Fibroblast of skin of left biceps (primary cell): ENCODE results near the gene SARDH.
A peak's percentile ranks its signal among the peaks of the same experiment; 100 is the strongest.
"Not testable (repeated sequence)": the region's sequence is repeated elsewhere in the genome, so short reads cannot be mapped to it uniquely, and the experiment has no call there.

Experiments
- DNase-seq, 2 experiments: peaks; one replicate each; pipeline ENCODE4 v3.0.0-alpha.2; 2013; ENCODE audit warnings: low read depth in 2 of 2

Gene SARDH

DNA sequence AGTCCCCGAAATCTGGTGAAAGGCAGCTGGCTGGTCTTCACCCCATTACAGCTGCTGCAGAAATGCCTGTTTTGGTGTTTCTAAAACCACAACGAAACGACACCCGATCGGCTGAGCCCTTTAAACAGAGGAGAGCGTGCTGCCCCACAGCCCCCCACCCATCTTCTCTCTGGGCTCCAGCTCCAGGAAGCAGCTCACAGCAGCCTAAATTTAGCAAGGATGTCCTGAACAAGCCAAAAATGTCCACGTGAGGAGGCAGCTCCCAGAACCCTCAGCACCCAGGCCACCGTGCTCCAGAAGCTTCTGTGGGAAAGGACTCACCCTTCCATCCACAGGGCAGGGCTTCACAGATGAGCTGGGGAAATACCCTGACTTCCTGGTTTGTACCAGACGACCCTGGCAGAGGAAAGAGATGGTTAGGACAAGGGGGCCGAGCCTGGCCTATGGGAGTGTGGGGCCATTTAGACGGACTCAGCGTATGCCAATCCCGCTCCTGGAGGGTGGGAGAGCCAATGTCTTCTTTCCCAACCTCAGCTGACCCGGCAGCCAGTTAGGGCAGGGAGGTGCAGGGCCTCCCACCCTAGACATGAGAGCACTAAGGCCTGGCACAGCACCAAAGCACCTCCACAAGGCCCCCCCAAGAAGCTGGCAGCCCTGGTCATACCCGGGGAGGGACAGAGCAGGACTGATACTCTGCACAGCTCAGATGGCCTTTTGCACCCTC lies 39.1 kb upstream of the SARDH start:
- no peak for DNase-seq

DNA sequence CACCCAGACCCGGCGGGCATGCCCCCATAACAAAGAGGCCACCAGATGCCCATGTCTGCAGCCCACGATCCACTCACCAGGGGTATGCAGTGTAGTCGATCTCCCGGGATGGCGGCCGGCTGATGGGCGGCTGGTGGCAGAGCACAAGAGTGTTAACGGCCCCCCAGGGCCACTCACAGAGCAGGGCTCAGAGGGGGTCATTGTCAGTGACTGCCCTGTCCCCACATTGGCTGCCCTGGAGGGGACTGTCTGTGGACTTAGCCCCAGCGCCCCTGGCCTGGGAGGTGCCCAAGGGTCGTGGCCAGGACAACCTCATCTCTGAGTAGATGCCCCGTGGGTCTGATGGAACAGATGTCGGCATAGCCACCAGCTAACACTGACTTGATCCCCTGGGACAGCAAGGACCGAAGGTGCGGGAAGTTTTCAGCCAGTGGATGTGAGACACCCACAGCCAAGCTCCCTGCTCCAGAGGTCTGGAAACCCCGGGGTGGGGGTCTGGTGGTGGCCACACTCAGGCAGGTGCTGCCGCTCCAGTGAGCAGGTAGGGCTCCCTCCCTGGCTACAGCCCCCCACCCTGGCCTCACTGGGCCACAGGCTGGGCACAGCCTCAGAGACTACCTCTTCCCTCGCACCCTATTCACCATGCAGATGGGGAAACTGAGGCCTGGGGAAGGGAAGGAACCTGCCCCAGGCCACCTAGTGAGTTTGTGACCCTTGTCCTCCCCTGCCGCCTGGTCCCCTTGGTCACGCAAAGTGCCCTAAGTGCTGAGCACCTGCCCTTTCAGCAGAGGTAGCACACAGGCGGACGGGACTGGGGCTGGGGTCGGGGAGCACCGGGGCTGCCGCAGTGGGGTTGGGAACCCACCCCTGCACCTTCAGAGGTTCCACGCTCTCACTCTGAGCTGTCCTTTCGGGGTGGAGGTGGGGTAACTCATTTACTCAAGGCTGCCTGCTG lies 38.1 kb upstream of the SARDH start:
- no peak for DNase-seq

DNA sequence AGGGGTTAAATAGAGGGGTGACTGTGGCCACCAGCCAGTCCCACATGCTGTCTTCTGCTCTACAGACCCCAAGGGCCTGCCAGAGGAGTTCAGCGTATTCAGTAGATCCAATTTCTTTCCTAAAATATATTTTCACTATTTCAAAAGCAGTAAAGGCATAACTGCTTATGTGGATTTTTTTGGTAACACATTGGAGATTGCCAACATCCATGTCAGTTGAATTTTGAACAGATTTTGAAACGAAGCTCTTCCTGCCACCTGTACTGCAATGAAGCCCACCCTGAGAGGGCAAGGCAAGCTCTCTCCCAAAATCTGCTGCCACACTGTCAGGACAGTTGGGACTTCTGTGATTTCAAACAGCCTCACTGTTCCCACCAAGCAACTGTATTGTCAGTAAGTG lies 37.1 kb upstream of the SARDH start:
- no peak for DNase-seq

DNA sequence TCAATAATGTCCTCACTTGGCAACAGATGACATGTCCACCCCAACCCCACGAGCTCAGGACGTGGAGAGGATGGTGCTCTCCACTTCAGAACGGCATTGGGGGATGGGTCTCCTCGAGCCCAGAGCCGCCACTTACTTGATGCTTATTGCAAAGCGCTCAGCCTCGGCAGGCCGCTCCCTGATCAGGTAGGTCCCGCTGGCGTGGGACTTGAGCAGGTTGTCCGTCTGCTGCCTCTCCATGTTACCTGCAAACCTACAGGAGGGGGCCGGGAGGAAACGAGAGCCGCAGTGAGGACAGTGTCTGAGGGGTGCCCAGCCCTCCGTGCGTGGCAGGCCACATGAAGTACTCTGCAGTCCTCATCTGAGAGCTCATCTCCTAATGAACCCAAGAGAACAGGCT lies 36.6 kb upstream of the SARDH start:
- DNase-seq, result no peak

DNA sequence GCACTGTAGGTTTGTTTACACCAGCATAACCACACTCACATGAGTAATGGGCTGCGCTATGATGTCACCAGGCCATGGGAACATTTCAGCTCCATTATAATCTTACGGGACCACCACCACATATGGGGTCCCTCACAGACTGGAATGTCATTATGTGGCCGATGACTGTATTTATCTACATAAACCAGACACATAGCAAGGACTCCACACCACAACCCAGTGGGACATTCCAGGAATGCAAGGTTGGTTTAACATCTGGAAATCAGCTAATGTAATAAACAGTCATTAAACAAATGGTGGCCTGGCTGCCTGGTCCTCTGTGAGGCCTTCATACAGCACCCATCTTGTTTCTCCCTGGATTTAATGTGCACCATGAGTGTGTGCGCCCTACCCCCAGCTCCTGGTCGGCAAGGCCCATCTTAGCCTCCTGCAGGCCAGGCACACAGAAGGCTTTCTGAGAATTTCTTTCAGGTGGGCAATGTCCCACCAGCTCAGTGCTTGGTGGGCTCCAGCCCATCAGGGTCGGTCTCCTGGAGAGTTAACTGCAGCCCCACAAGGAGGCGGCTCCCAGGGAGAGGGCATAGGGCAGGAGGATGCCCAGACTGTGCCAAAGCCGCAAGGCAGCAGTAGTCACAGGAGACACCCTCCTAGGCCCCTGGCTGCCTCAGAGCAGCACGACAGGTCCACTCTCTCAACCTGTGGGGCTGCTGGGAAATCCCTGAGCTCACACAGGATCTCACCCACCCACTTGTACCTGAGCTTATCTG lies 35.9 kb upstream of the SARDH start:
- DNase-seq, result peak; percentile 15 to 24

DNA sequence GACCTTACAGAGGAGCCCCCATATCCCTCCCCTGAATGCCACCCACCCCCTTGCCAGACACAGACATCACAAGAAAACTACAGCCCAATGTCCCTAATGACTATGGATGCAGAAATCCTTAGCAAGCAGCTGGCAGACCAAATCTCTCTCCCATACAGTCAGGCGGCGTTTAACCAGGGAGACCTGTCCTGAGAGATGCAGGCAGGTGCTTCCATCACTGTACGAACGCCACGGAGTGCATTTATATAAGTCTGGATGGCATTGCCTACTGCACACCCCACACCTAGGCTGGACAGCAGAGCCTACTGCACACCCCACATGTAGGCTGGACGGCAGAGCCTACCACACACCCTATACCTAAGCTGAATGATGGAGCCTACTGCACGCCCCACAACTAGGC lies 34.4 kb upstream of the SARDH start:
- no peak for DNase-seq

DNA sequence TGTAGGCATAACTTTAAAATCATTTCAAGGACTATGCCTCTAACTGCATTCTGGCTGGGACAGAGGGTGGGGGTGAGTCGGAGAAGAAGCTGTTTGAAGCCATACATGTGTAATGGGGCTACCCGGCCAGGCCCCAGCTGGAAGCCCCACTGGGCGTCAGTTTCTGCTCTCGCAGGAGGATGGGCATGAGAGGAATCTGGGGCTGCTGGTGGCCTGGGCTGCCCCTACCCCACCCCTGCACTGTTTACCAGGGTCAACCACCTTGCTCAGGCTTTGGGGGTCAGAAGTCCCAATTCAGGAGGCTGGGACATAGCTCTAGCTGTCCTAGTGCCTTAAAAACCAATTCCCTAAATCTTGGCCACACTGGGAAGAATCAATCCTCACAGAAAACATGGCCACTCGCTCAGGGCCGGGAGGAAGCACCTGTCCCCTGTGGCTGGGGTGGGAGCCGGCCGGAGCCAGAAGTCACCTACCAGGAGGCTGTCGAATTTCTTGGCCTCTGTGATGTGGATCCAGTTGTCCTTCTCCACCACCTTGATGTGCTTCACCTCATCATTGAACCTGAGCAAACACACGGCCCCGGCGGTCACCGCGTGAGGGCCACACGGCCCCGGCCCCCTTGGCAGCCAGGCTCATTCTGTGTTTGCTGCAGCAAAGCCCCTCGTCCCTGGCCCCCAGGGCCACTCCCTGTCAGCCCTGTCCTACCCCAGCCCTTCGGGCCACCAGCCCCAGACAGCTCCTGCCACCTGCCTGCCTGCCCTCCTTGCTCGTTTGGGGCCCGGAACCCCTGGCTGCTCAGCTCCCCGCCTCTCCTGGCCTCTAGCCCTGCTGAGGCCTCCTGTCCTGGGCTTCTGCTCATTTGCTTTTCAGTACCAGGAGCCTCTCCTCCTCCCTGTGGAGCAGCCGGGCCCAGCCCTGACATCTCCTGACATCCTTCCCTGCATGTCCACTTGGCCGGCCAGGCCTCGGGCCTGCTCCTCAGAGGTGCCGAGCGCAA lies 33.6 kb upstream of the SARDH start:
- no peak for DNase-seq

DNA sequence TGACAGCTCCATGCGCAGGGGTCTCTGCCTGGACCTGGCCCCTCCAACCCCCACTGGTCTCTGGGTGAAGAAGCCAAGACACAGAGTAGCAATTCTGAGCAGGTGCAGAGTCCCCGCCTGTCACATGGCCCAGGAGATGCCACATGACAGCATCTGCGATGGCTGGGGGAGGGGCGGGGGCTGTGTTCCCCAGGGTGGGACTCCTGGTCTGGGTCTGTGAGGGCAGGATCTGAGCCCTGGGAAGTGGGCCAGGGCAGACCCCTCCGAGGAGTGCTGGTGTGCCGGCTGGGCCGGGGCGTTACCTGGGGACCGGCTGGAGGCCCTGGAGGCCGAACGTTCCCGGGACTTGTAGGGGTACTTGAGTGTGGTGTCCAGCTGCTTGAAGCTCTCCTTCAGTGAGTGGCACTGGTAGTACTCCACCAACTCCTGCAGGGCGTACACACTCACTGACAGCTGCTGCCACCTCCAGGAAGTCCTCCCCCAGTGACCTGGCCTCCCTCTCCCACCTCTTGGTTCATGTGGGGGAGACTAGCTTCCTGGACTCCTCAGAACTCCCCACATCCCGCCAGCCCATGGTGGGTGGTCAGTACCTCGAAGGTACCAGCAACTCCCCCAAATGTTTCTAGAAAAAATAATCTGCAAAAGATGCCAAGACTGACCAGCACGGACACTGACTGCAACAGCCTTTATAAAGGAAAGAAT lies 32.1 kb upstream of the SARDH start:
- no peak for DNase-seq

DNA sequence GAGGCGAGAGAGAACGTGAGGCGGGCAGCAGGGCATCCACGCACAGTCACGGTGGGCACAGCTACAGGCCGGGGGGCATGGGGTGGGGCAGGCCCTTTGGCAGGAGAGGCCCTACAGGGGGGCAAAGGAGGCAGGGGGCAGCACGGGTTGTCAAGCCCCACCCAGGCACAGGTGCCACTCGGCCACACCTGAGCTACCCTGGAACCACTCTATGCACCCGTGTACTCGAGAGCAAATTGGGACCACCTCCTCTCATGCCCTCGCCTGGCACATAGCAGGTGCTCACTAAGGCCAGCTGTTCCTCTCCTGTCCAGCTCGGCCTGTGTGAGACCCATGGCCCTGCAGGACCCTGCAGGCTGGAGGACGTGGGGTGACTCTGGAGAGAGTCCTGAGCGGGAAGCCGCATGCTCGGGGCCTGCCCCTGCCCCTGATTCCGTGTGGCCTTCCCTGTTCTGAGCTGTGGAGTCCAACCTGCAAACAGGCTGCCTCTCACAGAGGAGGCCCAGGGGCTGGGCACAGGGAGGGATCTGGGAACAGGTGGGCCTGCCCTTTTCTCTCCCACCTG lies 31.4 kb upstream of the SARDH start:
- no peak for DNase-seq

DNA sequence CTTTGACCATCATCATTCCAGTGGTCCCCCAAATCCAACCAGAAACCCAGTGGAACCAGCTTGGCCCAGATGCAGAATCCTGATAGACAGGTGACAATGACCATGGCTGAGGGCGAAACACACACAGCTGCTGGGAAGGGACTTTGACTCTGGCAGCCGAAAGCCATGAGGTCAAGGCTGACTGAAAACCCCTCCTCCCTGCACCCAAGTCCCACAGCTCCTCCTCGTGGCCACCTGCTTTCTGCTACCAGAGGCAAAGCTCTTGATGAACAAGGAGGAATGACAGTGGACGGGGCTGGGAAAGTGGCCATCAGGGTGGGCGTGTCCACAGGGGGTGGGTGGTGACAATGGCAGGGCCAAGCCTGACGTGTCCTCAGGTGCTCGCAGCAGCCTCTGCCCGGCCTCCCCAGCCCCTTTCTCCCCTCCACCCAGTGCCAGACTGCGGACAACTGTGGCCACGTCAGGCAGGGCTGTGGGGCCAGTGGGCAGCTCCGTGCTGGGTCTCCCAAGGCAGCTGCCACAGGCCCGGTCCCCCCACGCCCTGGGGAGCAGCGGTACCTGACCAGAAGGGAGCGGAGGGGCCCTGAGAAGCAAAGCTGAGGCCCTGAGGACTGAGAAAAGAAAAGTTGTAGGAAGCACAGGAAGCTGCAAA lies 30.8 kb upstream of the SARDH start:
- no peak for DNase-seq

DNA sequence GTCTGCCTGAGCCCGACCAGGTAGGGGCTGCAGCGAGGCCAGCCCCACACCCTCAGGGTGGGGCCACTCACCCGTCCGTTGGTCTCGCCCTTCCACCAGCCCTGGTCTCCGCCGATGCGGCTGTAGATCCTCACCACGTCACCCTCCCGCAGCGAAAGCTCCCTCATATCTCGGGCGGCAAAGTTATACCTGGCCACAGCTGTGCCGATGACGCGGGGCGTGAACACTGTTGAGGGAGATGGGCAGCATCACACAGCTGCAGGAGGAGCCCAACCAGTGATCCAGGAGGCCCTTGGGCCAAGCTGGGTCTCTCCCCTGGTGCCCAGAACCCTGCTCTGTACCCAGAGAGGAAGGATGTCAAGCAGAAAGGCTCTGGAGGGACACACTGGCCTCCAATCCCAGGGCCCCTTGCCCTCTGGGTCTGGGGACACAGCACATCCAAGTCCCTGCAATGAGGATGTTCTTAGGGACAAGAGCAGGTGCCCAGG lies 30.3 kb upstream of the SARDH start:
- DNase-seq, result no peak

DNA sequence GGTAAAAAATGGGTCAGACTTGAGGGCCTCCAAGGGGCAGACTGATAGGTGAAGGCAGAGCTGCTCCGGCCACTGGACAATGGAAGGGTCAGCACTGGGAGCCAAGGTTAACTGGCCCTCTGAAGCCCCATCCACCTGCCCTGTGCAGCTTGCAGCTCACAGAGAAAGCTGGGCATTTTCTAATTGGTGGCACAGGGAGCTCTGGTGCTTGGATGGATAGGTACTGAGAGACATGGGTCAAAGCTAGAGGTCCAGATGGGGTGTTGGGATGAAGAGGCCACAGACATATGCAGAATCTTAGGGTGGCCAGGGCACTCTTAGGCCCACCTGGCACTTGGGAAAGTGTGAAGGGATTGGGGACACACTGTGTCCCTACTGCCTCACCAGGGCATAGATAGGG lies 29.5 kb upstream of the SARDH start:
- no peak for DNase-seq

DNA sequence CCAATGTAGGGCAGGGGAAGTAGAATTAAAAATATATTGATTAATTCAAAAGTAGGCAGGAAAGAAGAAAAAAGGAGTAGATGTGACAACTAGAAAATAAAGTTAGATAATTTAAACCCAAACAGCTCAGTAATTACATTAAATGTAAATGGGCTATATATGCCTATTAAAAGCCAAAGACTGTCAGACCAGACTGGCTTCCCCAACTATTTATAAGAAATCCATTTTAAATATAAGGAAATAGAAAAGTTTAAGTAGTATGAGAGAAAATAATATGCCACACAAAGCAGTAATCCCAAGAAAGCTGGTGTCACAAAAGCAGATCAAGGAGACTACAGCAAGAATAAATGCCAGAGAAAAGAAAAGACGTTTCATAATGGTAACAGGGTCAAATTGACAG lies 28.9 kb upstream of the SARDH start:
- DNase-seq, result no peak

DNA sequence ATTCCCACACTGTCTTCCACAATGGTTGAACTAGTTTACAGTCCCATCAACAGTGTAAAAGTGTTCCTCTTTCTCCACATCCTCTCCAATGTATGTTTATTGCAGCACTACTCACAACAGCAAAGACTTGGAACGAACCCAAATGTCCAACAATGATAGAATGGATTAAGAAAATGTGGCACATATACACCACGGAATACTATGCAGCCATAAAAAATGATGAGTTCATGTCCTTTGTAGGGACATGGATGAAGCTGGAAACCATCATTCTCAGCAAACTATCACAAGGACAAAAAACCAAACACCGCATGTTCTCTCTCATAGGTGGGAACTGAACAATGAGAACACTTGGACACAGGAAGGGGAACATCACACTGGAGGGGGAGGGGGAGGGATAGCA lies 28.1 kb upstream of the SARDH start:
- not testable (repeated sequence) for DNase-seq

DNA sequence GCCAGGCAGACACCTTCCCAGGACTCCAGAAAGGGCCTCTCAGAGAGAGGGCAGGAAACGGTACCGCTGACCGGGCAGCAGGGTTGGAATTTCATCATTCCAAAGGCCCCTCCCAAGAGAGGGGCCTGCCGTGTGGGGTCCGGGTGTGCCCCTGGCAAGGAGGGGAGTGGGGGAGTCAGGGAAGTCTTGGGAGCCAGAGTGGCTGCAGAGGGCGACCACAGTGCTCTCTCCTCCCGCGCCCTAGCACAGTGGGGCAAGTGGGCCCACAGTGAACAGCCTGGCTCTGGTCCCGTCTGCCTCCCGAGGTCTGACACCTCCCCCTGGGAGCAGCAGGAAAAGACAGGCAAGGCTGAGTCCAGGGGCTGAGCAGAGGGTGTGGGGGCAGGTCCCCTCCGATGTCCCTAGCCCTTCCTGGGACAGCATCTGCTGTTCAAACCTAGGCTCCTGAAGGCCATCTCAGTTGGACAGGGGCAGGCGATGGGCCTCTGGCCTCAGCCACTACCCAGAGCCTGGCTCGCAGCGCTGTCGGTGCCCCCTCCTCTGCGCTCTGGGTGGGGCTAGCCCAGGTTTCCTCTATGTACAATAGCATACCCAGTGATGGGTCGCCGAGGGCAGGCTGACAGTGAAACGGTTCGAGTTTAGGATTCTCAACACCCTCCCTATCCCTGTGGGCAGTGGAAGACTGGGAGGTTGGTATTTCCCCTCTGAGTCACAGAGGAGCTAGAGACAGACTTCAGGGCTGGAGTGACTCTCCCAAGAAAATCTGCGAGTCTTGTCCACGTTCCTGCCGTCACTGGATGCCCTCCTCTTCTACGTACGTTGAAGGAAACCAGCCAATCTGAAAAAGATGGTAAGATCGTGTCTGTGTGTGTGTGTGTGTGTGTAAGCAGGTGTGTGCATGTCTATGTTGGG lies 25.4 kb upstream of the SARDH start:
- DNase-seq, result no peak

DNA sequence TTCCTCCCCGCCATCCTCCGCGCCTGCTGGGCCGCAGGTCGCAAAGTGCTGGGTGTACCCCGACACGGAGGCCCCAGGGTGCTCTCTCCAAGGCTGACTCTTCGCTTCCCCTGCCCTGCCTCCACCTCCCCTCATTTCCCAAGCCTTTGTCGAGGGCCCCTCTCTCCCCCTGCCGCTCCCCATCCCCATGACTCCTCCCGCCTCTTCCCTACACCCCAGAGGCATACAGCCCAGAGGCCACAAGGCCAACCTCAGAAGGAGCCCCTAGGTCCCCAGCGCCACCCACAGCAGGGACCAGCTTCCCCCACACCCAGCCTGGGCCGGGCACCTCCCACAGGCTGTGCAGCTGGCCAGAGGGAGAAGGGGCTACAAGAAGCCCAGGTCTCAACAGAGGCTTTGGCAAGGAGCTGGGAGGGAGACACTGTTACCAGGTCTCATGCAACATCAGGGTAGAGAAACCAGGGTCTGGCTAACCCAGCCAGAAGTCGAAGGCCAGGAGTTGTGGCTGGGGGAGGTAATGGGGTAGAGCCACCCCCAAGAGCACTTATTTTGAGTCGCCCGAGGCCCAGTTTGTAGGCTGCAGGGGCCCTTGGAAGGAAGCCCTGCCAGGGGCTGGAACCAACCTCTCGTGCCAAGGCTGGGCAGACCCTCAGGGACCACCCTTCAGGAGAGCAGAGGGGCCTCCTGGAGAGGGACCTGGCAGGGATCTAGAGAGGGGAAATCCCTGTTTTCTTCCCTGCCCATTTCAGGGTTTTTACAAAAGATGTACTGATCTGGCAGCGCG lies 24.5 kb upstream of the SARDH start:
- DNase-seq, result no peak

DNA sequence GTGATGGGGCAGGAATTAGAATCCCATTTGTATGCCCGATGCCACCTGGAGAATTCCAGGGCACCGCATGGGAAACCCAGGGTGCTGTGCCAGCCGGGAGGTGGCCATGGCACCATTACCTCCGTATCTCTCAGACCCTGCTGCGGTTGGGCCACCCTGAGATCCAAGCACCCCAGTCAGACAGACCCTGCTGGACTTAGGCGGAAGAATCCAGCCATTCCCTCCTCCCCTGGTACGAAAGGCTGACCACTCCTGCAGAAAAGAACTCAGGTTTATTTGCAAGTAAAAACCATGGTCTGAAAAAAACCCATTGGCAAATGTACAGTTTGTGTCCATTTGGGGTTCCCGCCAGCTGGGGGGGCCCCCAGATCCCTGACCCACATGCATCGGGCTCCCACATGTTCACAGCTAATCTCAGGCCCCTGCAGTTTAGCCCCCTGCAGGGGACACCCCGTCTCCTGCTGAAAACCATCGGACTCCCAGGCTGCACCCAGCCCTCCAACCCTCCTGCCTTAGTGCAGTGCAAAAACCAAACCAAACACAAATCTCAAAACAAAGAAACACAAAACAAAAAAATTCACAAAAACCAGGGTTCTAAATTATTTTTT lies 23.6 kb upstream of the SARDH start:
- DNase-seq, result no peak
